ENCODE data around the gene FAM181B.
A peak's percentile ranks its signal among the peaks of the same experiment; 100 is the strongest.

The FAM181B gene

DNA sequence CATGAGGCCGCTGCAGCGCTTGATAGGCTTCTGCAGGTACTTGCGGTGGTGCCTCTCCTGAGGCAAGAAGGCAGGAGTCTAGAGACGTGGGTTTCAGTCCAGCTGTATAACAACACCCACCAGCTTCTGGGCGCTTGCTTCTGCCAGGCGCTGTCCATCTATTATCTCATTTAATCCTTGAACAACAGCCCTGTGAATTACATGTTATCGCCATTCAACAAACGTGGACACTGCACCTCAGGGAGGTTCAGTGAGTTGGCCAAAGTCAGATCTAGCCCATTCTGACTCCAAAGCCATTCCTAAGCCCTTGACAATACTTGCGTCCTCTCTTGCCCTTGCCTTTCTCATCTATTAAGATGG is 436 bp upstream of the FAM181B start:
- DNase-seq (ENCODE audit: low spot score), result no peak
- no peak for TF ChIP-seq CTCF (IDR thresholded peaks at IDR 0.05)
- H3K4me3 ChIP-seq, result peak overlapping the region; percentile 73
- peak overlapping the region; percentile 67 to 74 for H3K27ac ChIP-seq

DNA sequence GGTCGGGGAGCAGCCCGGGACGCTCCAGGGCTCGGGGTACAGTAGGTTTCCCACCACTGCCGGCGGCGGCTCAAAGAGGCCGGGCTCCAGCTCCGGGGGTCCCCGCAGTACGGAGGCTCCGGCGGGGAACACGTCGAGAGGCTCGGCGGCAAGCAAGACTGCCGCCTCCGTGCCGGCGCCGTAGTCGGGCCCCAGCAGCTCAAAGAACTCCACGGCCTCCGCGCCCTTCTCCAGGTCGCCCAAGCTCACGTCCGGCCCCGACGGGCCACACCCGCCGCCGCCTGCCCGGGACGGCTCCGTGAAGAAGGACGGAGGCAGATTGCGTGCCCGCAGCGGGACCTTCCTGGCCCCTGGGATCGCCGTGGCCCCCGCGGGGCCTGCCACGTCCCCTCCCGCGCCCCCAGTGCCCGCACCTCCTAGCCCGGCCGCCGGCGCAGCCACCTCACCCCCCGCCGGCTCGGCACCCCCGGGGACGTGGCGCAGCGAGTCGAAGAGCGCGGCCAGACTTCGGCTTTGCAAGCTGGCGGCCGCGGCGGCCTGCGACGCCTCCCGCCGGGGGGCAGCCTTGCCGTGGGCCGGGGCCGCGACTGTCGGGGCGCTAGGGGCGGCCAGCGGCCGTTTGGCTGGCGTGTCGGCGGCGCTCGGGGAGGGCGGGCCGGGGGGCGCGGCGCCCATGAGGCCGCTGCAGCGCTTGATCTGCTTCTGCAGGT is 775 bp downstream of the FAM181B start:
- no peak for TF ChIP-seq CTCF (IDR thresholded peaks at IDR 0.05)
- Histone ChIP-seq H3K4me3 (peak overlapping the region; percentile 73), H3K27ac (peak overlapping the region; percentile 67 to 74)
- no peak for DNase-seq (ENCODE audit: low spot score)

DNA sequence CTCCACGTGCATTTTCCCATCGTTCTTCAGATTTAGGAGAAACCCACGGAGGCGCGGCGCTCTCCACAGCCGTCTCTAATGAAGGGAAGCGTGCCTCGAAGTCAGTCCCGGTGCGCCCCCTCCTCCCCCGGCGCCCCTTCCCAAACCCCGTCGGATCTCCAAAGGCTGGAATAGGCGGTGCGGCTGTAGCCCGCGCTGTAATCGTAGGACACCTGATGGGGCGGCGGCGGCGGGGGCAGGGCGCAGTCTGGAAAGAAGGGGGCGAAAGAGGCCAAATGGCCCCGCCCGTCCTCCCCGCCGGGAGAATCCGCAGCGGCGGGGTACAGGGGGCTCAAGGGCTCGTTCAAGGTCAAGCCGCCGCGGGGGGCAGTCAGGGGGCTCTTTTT is 1.3 kb downstream of the FAM181B start:
- peak overlapping the region; percentile 67 to 74 for H3K27ac ChIP-seq

DNA sequence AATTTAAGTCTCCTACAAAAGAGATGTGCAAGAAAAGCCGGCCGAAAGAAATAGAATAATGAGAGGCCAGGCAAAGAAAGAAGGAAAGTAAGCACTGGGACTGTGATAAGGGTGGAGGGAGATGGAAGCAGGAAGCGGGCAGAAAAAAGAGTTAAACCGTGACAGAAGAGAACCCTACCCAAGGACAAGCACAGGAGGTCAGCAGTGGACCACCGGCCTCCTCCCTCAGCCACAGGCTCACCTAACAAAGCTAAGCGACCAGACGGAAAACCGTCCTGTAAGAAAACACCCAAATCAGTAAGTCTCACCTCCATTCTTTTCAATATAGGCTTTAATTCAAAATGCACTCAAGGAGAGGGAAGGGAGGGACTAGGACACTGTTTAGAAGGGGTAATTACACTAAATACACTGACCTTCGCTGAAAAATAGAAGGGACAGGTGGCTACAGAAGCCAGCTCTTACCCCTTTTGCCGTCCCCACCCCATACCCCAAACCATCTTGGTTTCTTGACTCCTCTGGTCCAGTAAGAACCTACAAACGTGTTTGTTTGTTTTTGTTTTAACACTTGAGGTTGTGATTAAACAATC is 1.9 kb downstream of the FAM181B start:
- Histone ChIP-seq H3K27ac (no peak overlapping the region), H3K4me3 (no peak overlapping the region)

More for the DNA sequence above, 1.3 kb downstream of the FAM181B start:
- no peak for TF ChIP-seq CTCF (IDR thresholded peaks at IDR 0.05)
- peak overlapping the region; percentile 73 for H3K4me3 ChIP-seq
- DNase-seq (ENCODE audit: low spot score), result no peak

GRCh38 chr11:82730754-82731153 is 2.9 kb downstream of the FAM181B start:
- H3K4me3 ChIP-seq, result no peak overlapping the region
- no peak for DNase-seq (ENCODE audit: low spot score)
- H3K27ac ChIP-seq, result no peak overlapping the region
- TF ChIP-seq CTCF (IDR thresholded peaks at IDR 0.05), result no peak

More for the DNA sequence above, 1.9 kb downstream of the FAM181B start:
- no peak for TF ChIP-seq CTCF (IDR thresholded peaks at IDR 0.05)
- no peak for DNase-seq (ENCODE audit: low spot score)

DNA sequence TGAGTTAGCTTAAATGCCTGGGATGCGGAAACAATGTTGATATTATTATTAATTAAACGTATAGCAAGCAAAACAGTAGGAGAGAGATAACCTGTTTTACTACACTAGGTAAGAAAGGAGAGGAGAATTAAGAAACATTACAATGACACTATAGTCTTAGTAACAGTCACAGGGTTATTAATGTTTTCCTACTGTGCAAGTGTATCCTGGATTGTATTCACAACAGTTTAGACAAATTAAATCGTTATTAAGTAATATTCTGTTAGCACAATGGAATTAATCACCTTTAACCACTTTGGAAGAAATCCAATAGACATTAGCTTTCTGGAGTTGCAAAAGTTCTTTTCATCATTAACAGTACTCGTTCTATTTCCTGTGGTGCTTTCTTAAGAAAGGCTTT is 3.4 kb downstream of the FAM181B start:
- Histone ChIP-seq H3K27ac (no peak overlapping the region), H3K4me3 (no peak overlapping the region)
- TF ChIP-seq CTCF (IDR thresholded peaks at IDR 0.05), result no peak
- DNase-seq (ENCODE audit: low spot score), result no peak

GRCh38 chr11:82724026-82724425 is 9.6 kb downstream of the FAM181B start:
- H3K27ac ChIP-seq, result peak overlapping the region; percentile 60 to 74
- DNase-seq (ENCODE audit: low spot score), result no peak

More at GRCh38 chr11:82724026-82724425, 9.6 kb downstream of the FAM181B start:
- no peak for TF ChIP-seq CTCF (IDR thresholded peaks at IDR 0.05)
- H3K4me3 ChIP-seq, result no peak overlapping the region
